Activated CD4-positive, alpha-beta T cell treated with anti-CD3 and anti-CD28 coated beads for 36 hours (primary cell): ENCODE data around the gene GPC1. TPM values are rescaled to one million over a fixed set of nuclear protein-coding genes. Genes with fewer than 3 reads are reported as not detected.
A peak's percentile ranks its signal among the peaks of the same experiment; 100 is the strongest.

ENCODE experiments used
- ATAC-seq: fragments of 200-7000 bp; cut with Tn5 transposase; one replicate; pipeline ENCODE4 v1.10.0; 2021; ENCODE audit warnings: mild to moderate bottlenecking, moderate library complexity
- CTCF ChIA-PET: fragments of 350-600 bp; sonication (Branson Sonifier 250); formaldehyde crosslinking; loops from one replicate; lab custom pipeline; 2021; ENCODE audit warnings: antibody characterized with exemption; lab: Charles Lee
- POLR2A ChIA-PET: fragments of 350-600 bp; sonication (Branson Sonifier 250); formaldehyde crosslinking; loops from one replicate; lab custom pipeline; 2021; ENCODE audit warnings: antibody characterized with exemption, inconsistent platforms; lab: Charles Lee
- DNase-seq: peaks from one replicate; pipeline ENCODE4 v3.0.0-alpha.2; 2020
- H3K27ac Mint-ChIP-seq: one replicate; pipeline ENCODE4 v1.8.0; 2021; ENCODE audit warnings: mixed read lengths
- H3K27me3 Mint-ChIP-seq: one replicate; pipeline ENCODE4 v1.8.0; 2021; ENCODE audit warnings: mixed read lengths
- H3K36me3 Mint-ChIP-seq: one replicate; pipeline ENCODE4 v1.8.0; 2021; ENCODE audit warnings: low read depth, mixed read lengths
- H3K4me1 Mint-ChIP-seq: one replicate; pipeline ENCODE4 v1.8.0; 2021; ENCODE audit warnings: mixed read lengths
- H3K4me3 Mint-ChIP-seq: one replicate; pipeline ENCODE4 v1.8.0; 2021; ENCODE audit warnings: mild to moderate bottlenecking, moderate library complexity, mixed read lengths
- H3K9me3 Mint-ChIP-seq: one replicate; pipeline ENCODE4 v1.8.0; 2021; ENCODE audit warnings: low read depth, mixed read lengths
- intact Hi-C, 2 experiments: fragments of 100-400 bp; cut with DNase I in 1 of 2; cut with micrococcal nuclease in 1 of 2; formaldehyde crosslinking; loops; one replicate each; pipeline versions ENCODE4 v1.14.2 to v1.15.1; 2022 to 2024; cut with DNase I, micrococcal nuclease
- total RNA-seq, 2 experiments: library from RNA; stranded (reverse); gene quantifications; one replicate each; pipeline ENCODE4 v1.2.3, GENCODE V29; 2021

GPC1 gene
- total RNA-seq, 2 experiments from 2014 or later, result 1.7 to 2.0 TPM

GRCh38 chr2:240399419-240400324, 35.8 kb upstream of the GPC1 start:
- Mint-ChIP-seq H3K9me3 (no peaks in the 10 kb centered on the region), H3K4me1 (peaks cover 20% of the 10 kb centered on the region), H3K27me3 (no peaks in the 10 kb centered on the region), H3K4me3 (no peak overlapping the region), H3K27ac (no peak overlapping the region), H3K36me3 (no peaks in the 10 kb centered on the region)
- ATAC-seq, result no peak
- intact Hi-C loops, result no loop called here
- no peak for DNase-seq
- CTCF ChIA-PET, result no interaction called here
- POLR2A ChIA-PET, result no interaction called here

DNA sequence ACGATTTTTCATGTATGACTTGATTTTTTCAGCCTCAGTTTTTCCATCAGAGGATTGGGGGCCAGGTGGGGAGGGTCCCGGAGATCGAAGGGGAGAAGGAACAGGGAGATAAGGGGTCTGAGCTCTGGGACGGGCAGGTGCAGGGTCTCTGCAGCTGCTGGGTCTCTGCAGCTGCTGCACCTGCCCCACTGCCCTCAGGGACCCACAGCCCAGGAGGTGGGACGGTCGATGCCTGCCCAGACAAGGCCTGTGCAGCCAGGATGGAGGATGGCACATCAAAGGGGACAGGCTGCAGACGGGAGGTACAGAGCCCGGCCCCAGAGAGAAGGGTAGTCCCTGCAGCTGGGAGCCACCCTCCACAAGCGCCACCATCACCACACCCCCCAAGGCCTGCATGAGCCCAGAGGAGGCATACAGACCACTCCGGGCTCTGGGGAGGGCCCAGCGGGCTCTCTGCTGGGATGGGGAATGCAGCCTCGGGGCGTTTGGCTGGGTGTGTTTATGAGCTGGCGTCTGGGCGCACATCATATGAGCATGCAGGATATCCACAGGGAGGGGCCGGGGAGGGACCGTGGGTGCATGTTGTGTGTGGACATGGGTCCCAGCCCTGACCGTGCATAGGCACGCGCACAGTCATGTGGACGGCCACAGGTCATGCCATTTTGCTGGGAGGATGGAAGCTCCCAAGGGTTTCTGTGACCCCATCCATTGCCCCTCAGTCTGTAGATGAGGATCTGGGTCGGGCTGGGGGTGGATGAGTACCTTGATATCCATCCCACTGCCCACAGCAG, 34.9 kb upstream of the GPC1 start:
- H3K27me3 Mint-ChIP-seq, result no peaks in the 10 kb centered on the region
- intact Hi-C loops, result no loop called here
- no peaks in the 10 kb centered on the region for H3K36me3 Mint-ChIP-seq
- no peak overlapping the region for H3K4me3 Mint-ChIP-seq
- no peaks in the 10 kb centered on the region for H3K9me3 Mint-ChIP-seq
- ATAC-seq, result no peak
- ChIA-PET CTCF (no interaction called here), POLR2A (no interaction called here)
- no peak for DNase-seq
- H3K4me1 Mint-ChIP-seq, result peaks cover 20% of the 10 kb centered on the region
- H3K27ac Mint-ChIP-seq, result no peak overlapping the region

DNA sequence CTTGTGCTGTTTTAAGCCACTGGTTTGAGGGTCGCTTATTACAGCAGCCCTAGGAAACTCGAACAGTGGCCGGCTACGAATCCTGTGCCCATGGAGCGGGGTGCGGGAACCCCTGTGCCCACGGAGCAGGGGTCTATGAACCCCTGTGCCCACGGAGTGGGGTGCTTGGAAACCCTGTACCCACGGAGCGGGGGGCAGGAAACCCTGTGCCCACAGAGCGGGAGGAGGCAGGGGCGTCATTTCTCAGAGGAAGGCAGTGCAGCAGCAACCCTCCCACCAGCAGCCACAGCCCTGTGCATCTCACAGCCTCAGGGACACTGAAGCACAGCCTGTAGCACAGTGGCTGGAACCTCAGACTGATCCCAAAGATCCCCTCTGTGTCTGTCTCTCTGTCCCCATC, 34.2 kb upstream of the GPC1 start:
- Mint-ChIP-seq H3K27ac (no peak overlapping the region), H3K9me3 (no peaks in the 10 kb centered on the region), H3K4me1 (peaks cover 20% of the 10 kb centered on the region), H3K27me3 (no peaks in the 10 kb centered on the region), H3K36me3 (no peaks in the 10 kb centered on the region), H3K4me3 (no peak overlapping the region)
- ATAC-seq (no peak), DNase-seq (no peak)
- intact Hi-C loops, result no loop called here
- CTCF ChIA-PET, result no interaction called here
- POLR2A ChIA-PET, result no interaction called here

- ChIA-PET CTCF (no interaction called here), POLR2A (no interaction called here)
- DNase-seq (no peak), ATAC-seq (no peak)
- H3K27ac Mint-ChIP-seq, result peak overlapping the region; percentile 47
- H3K4me3 Mint-ChIP-seq, result no peak overlapping the region
- intact Hi-C loops, result loop anchor here in 1 of 2 experiments (2.0 kb wide), 1 partner anchor 33 kb away; the partner anchor contains the start of gene GPC1
- no peaks in the 10 kb centered on the region for H3K27me3 Mint-ChIP-seq
- no peaks in the 10 kb centered on the region for H3K36me3 Mint-ChIP-seq
- H3K4me1 Mint-ChIP-seq, result peaks cover 20% of the 10 kb centered on the region
- H3K9me3 Mint-ChIP-seq, result no peaks in the 10 kb centered on the region
Observed at GRCh38 chr2:240401781-240402551, 33.5 kb upstream of the GPC1 start.

DNA sequence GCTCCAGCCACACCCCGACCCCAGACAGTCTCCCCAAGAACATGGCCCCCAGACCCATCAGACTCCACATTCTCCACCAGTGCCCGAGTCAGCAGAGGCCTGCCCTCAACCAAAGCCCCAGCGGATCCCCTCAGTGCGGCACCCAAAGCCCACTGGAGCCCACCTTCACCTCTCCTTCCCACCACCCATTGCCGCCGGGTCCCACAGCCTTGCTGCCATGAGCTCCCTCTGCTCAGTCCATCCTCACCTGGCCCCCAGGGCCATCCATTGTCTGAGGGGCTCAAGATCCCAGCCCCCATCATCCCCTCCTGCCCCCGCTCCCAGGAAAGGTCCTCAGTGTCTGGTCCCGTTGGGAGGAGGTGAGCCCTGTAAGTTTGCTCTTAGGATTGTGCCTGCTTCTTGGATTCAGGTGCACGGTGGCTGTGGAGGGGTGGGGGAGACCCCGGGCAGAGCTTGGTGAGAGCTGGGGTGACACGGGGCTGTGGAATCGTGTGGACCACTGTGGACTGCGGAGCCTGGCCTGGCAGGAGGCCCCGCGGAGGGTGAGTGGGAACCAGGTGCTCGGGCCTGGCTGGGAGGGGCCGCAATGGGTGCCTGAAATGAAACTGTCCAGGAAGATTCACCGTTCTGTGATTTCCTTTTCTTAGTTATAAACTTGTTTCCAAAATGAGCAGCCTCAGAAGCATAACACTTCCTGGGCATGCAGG, 32.7 kb upstream of the GPC1 start:
- peak overlapping the region; percentile 78 for H3K27ac Mint-ChIP-seq
- POLR2A ChIA-PET, result no interaction called here
- DNase-seq, result no peak
- CTCF ChIA-PET, result no interaction called here
- no peaks in the 10 kb centered on the region for H3K36me3 Mint-ChIP-seq
- no peaks in the 10 kb centered on the region for H3K27me3 Mint-ChIP-seq
- H3K9me3 Mint-ChIP-seq, result no peaks in the 10 kb centered on the region
- intact Hi-C loops, result loop anchor here in 1 of 2 experiments (2.0 kb wide), 1 partner anchor 32 kb away; the partner anchor contains the start of gene GPC1
- H3K4me3 Mint-ChIP-seq, result no peak overlapping the region
- peaks cover 20% of the 10 kb centered on the region for H3K4me1 Mint-ChIP-seq
- ATAC-seq, result peak; percentile 40

DNA sequence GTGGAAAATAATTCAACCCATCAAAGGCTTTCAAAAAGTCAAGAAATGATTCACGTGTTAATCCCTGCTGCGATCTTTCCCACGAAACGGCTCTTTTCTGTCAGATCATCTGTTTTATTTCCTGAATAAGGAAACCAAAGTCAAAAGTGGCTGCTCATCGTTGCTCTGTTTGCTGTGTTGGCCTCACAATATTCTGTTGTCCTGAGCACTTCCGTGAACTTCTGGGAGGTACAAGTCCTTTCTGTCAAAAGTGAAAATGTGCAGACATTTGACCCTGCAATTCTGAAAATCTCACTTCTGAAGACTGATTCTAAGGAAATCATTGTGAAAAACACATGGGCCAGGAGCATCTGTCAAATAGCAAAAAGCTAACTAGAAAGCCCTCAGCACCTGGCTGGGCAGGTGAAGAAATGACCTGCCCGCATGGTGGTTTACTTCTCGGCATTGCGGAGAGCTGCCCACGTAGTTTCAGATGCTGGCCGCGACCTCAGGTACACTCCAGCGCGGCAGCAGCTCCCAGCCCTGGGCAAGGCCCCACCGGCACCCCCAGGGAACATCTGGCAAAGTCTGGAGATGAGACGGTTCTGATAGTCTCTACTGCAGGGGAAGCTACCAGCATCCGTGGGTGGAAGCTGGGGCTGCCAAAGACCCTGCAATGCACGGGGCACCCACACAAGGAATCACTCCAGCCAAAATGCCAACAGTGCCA, 31.9 kb upstream of the GPC1 start:
- ATAC-seq (peak; percentile 69), DNase-seq (peak; percentile 33)
- intact Hi-C loops, result loop anchor here in 1 of 2 experiments (2.0 kb wide), 1 partner anchor 31 kb away; the partner anchor contains the start of gene GPC1
- no peaks in the 10 kb centered on the region for H3K36me3 Mint-ChIP-seq
- ChIA-PET CTCF (no interaction called here), POLR2A (no interaction called here)
- H3K27ac Mint-ChIP-seq, result peak overlapping the region; percentile 78
- H3K9me3 Mint-ChIP-seq, result no peaks in the 10 kb centered on the region
- peak overlapping the region; percentile 2 for H3K4me3 Mint-ChIP-seq
- H3K27me3 Mint-ChIP-seq, result no peaks in the 10 kb centered on the region
- peaks cover 20% of the 10 kb centered on the region for H3K4me1 Mint-ChIP-seq

DNA sequence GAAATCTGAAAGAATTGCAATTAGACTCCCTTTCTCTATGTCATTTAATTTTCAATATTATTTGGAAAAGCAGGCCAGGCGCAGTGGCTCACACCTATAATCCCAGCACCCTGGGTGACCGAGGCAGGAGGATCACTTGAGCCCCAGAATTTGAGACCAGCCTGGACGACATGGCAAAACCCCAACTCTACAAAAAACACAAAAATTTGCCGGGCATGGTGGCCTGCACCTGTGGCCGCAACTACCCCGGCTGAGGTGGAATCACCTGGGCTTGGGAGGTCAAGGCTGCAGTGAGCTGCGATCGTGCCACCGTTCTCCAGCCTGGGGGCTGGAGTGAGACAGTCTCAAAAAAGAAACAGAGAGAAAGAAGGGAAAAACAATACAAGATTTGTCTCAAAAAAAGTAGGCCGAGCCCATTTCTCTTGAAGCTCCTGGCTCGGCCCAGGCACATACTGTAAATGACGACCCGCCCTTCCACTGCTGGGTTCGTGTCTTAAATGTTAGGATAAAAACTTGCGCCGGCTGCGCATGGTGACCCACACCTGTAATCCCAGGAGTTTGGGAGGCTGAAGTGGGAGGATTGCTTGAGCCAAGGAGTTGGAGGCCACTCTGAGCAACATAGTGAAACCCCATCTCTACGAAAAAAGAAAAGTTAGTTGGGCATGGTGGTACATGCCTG, 31.1 kb upstream of the GPC1 start:
- POLR2A ChIA-PET, result no interaction called here
- DNase-seq (no peak), ATAC-seq (no peak)
- no peaks in the 10 kb centered on the region for H3K27me3 Mint-ChIP-seq
- intact Hi-C loops, result no loop called here
- H3K4me3 Mint-ChIP-seq, result no peak overlapping the region
- H3K27ac Mint-ChIP-seq, result no peak overlapping the region
- H3K36me3 Mint-ChIP-seq, result no peaks in the 10 kb centered on the region
- peaks cover 20% of the 10 kb centered on the region for H3K4me1 Mint-ChIP-seq
- CTCF ChIA-PET, result no interaction called here
- H3K9me3 Mint-ChIP-seq, result no peaks in the 10 kb centered on the region

DNA sequence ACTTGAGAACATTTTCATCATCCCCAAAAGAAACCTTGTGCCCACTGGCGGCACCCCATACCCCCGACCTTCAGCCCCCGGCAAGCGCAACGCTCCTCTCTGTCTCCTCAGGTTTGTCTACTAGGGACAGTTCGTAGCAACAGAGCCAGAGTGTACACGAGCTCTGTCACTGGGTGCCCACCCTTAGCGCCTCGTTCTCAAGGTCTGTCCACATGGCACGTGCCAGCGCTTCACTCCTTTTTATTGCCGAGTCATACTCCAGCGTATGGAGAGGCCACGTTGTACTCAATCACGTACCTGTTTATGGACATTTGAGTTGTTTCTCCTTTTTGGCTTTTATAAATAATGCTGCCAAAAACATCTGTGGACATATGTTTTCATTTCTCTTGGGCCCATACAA, 30.3 kb upstream of the GPC1 start:
- no peaks in the 10 kb centered on the region for H3K27me3 Mint-ChIP-seq
- no peak overlapping the region for H3K4me3 Mint-ChIP-seq
- intact Hi-C loops, result no loop called here
- H3K9me3 Mint-ChIP-seq, result no peaks in the 10 kb centered on the region
- POLR2A ChIA-PET, result no interaction called here
- no peaks in the 10 kb centered on the region for H3K36me3 Mint-ChIP-seq
- H3K27ac Mint-ChIP-seq, result no peak overlapping the region
- peaks cover 20% of the 10 kb centered on the region for H3K4me1 Mint-ChIP-seq
- DNase-seq (no peak), ATAC-seq (no peak)
- CTCF ChIA-PET, result no interaction called here

GRCh38 chr2:240405684-240406313, 29.7 kb upstream of the GPC1 start:
- Mint-ChIP-seq H3K27me3 (no peaks in the 10 kb centered on the region), H3K27ac (no peak overlapping the region), H3K9me3 (no peaks in the 10 kb centered on the region), H3K4me3 (no peak overlapping the region), H3K4me1 (peaks cover 20% of the 10 kb centered on the region), H3K36me3 (no peaks in the 10 kb centered on the region)
- POLR2A ChIA-PET, result no interaction called here
- DNase-seq, result no peak
- CTCF ChIA-PET, result no interaction called here
- intact Hi-C loops, result no loop called here
- ATAC-seq, result no peak

DNA sequence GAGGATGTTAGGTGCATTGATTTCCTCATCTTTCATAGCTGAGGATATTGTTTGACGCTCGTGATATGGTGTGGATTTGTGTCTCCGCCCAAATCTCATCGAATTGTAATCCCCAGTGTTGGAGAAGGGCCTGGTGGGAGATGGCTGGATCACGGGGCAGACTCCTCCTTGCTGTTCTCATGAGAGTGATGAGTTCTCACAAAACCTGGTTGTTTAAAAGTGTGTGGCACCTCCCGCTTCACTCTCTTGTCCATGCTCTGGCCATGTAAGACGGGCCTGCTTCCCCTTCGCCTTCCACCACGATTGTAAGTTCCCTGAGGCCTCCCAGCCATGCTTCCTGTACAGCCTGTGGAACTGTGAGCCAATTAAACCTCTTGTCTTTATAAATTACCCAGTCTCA, 28.4 kb upstream of the GPC1 start:
- peaks cover 20% of the 10 kb centered on the region for H3K4me1 Mint-ChIP-seq
- no peaks in the 10 kb centered on the region for H3K27me3 Mint-ChIP-seq
- ATAC-seq, result no peak
- intact Hi-C loops, result no loop called here
- H3K4me3 Mint-ChIP-seq, result no peak overlapping the region
- no peak for DNase-seq
- ChIA-PET CTCF (no interaction called here), POLR2A (no interaction called here)
- H3K36me3 Mint-ChIP-seq, result no peaks in the 10 kb centered on the region
- H3K9me3 Mint-ChIP-seq, result no peaks in the 10 kb centered on the region
- no peak overlapping the region for H3K27ac Mint-ChIP-seq
